Activated T-cell treated with anti-CD3 and anti-CD28 coated beads, Interleukin-2, amount 50 U/mL, for 72 hours (primary cell): ENCODE measurements around the gene CARD11. TPM values are rescaled to one million over a fixed set of nuclear protein-coding genes. Genes with fewer than 3 reads are reported as not detected.

Source experiments
- ATAC-seq, 2 donors: fragments of 150-1000 bp; cut with Tn5 transposase; replicated peaks in 1 of 2; 2 replicates each; pipeline ENCODE4 v1.10.0; 2021; ENCODE audit warnings: moderate library complexity in 2 of 2, mild to moderate bottlenecking in 1 of 2
- DNase-seq, 2 donors: peaks; one replicate each; pipeline ENCODE4 v3.0.0; 2021 to 2022; ENCODE audit warnings: mixed read lengths in 1 of 2
- H3K27ac Mint-ChIP-seq: one replicate; pipeline ENCODE4 v1.8.0; 2022; ENCODE audit warnings: mild to moderate bottlenecking, moderate library complexity, mixed read lengths
- H3K27me3 Mint-ChIP-seq: one replicate; pipeline ENCODE4 v1.8.0; 2022; ENCODE audit warnings: low read depth, mixed read lengths
- H3K36me3 Mint-ChIP-seq, 2 donors: one replicate each; pipeline ENCODE4 v1.8.0; 2022; ENCODE audit warnings: mixed read lengths in 2 of 2, mild to moderate bottlenecking in 1 of 2; ENCODE audit not compliant: insufficient read depth in 2 of 2
- H3K4me1 Mint-ChIP-seq: one replicate; pipeline ENCODE4 v1.8.0; 2022; ENCODE audit warnings: low read depth, mixed read lengths
- H3K4me3 Mint-ChIP-seq, 2 donors: one replicate each; pipeline ENCODE4 v1.8.0; 2022; ENCODE audit warnings: mild to moderate bottlenecking in 2 of 2, mixed read lengths in 2 of 2, moderate library complexity in 2 of 2
- H3K9me3 Mint-ChIP-seq, 2 donors: one replicate each; pipeline ENCODE4 v1.8.0; 2022; ENCODE audit warnings: mixed read lengths in 2 of 2
- total RNA-seq, 2 donors: library from RNA; stranded (reverse); gene quantifications; one replicate each; pipeline ENCODE4 v1.2.3, GENCODE V29; 2022

CARD11 gene
- total RNA-seq, 2 donors from 2014 or later, result 101 to 114 TPM

- ATAC-seq, result no peak
- H3K36me3 Mint-ChIP-seq, result peaks cover 11 to 13% of the 10 kb centered on the region in 2 donors
- no peak for DNase-seq
- H3K4me3 Mint-ChIP-seq, result no peak overlapping the region
- no peaks in the 10 kb centered on the region for H3K4me1 Mint-ChIP-seq
- H3K27ac Mint-ChIP-seq, result no peak overlapping the region
- H3K9me3 Mint-ChIP-seq, result no peaks in the 10 kb centered on the region
- H3K27me3 Mint-ChIP-seq, result no peaks in the 10 kb centered on the region
These were observed 128.6 kb downstream of the CARD11 start for GRCh38 chr7:2915023-2915422.

- no peaks in the 10 kb centered on the region for H3K27me3 Mint-ChIP-seq
- no peak for DNase-seq
- ATAC-seq, result peak in 1 of 2 donors; percentile 8
- no peak overlapping the region for H3K4me3 Mint-ChIP-seq
- H3K9me3 Mint-ChIP-seq, result no peaks in the 10 kb centered on the region
- no peaks in the 10 kb centered on the region for H3K4me1 Mint-ChIP-seq
- H3K27ac Mint-ChIP-seq, result no peak overlapping the region
- peaks cover 6 to 11% of the 10 kb centered on the region in 2 donors for H3K36me3 Mint-ChIP-seq
These were observed 129.8 kb downstream of the CARD11 start for GRCh38 chr7:2913760-2914387.

GRCh38 chr7:2912684-2913439, 130.8 kb downstream of the CARD11 start:
- DNase-seq, result no peak
- Mint-ChIP-seq H3K27ac (peak overlapping the region; percentile 42), H3K4me1 (no peaks in the 10 kb centered on the region), H3K27me3 (no peaks in the 10 kb centered on the region), H3K9me3 (no peaks in the 10 kb centered on the region), H3K36me3 (peaks cover 3 to 13% of the 10 kb centered on the region in 2 donors), H3K4me3 (no peak overlapping the region)
- peak in 1 of 2 donors; percentile 7 for ATAC-seq

GRCh38 chr7:2911466-2911865, 132.2 kb downstream of the CARD11 start:
- no peak for DNase-seq
- Mint-ChIP-seq H3K9me3 (no peaks in the 10 kb centered on the region), H3K36me3 (peaks cover 8 to 18% of the 10 kb centered on the region in 2 donors), H3K4me3 (no peak overlapping the region), H3K27ac (no peak overlapping the region), H3K27me3 (no peaks in the 10 kb centered on the region), H3K4me1 (no peaks in the 10 kb centered on the region)
- no peak for ATAC-seq

GRCh38 chr7:2909471-2910039, 134.1 kb downstream of the CARD11 start:
- peaks cover 11 to 30% of the 10 kb centered on the region in 2 donors for H3K36me3 Mint-ChIP-seq
- no peak for ATAC-seq
- H3K9me3 Mint-ChIP-seq, result no peaks in the 10 kb centered on the region
- no peak overlapping the region for H3K4me3 Mint-ChIP-seq
- no peak overlapping the region for H3K27ac Mint-ChIP-seq
- no peaks in the 10 kb centered on the region for H3K4me1 Mint-ChIP-seq
- no peaks in the 10 kb centered on the region for H3K27me3 Mint-ChIP-seq
- no peak for DNase-seq

- H3K9me3 Mint-ChIP-seq, result no peaks in the 10 kb centered on the region
- H3K36me3 Mint-ChIP-seq, result peaks cover 11 to 31% of the 10 kb centered on the region in 2 donors
- H3K27ac Mint-ChIP-seq, result no peak overlapping the region
- H3K27me3 Mint-ChIP-seq, result no peaks in the 10 kb centered on the region
- H3K4me1 Mint-ChIP-seq, result no peaks in the 10 kb centered on the region
- no peak for ATAC-seq
- no peak for DNase-seq
- no peak overlapping the region for H3K4me3 Mint-ChIP-seq
These were observed 134.6 kb downstream of the CARD11 start for GRCh38 chr7:2909043-2909442.

GRCh38 chr7:2908103-2908683, 135.5 kb downstream of the CARD11 start:
- H3K4me1 Mint-ChIP-seq, result peaks cover 6% of the 10 kb centered on the region
- no peak overlapping the region for H3K4me3 Mint-ChIP-seq
- DNase-seq, result no peak
- no peaks in the 10 kb centered on the region for H3K27me3 Mint-ChIP-seq
- H3K36me3 Mint-ChIP-seq, result peaks cover 11 to 32% of the 10 kb centered on the region in 2 donors
- H3K9me3 Mint-ChIP-seq, result no peaks in the 10 kb centered on the region
- ATAC-seq, result no peak
- H3K27ac Mint-ChIP-seq, result no peak overlapping the region

GRCh38 chr7:2906197-2906931, 137.3 kb downstream of the CARD11 start:
- Mint-ChIP-seq H3K9me3 (no peaks in the 10 kb centered on the region), H3K4me3 (no peak overlapping the region), H3K4me1 (peaks cover 14% of the 10 kb centered on the region), H3K36me3 (peaks cover 11 to 29% of the 10 kb centered on the region in 2 donors), H3K27ac (peak overlapping the region; percentile 36), H3K27me3 (no peaks in the 10 kb centered on the region)
- DNase-seq, result no peak
- ATAC-seq, result no peak

GRCh38 chr7:2905500-2905899, 138.2 kb downstream of the CARD11 start:
- Mint-ChIP-seq H3K27ac (no peak overlapping the region), H3K4me3 (no peak overlapping the region), H3K27me3 (no peaks in the 10 kb centered on the region), H3K36me3 (peaks cover 8 to 26% of the 10 kb centered on the region in 2 donors), H3K4me1 (peaks cover 14% of the 10 kb centered on the region), H3K9me3 (no peaks in the 10 kb centered on the region)
- DNase-seq, result no peak
- ATAC-seq, result no peak

- Mint-ChIP-seq H3K4me1 (peaks cover 14% of the 10 kb centered on the region), H3K27ac (no peak overlapping the region), H3K4me3 (no peak overlapping the region), H3K9me3 (no peaks in the 10 kb centered on the region), H3K27me3 (no peaks in the 10 kb centered on the region), H3K36me3 (peaks cover 8 to 26% of the 10 kb centered on the region in 2 donors)
- ATAC-seq, result no peak
- no peak for DNase-seq
These were observed 138.6 kb downstream of the CARD11 start for GRCh38 chr7:2905027-2905426.

GRCh38 chr7:2904202-2904601, 139.5 kb downstream of the CARD11 start:
- no peak for ATAC-seq
- Mint-ChIP-seq H3K27ac (no peak overlapping the region), H3K36me3 (peaks cover 8 to 25% of the 10 kb centered on the region in 2 donors)

GRCh38 chr7:2903682-2904162, 139.9 kb downstream of the CARD11 start:
- no peaks in the 10 kb centered on the region for H3K27me3 Mint-ChIP-seq
- H3K27ac Mint-ChIP-seq, result no peak overlapping the region
- H3K4me1 Mint-ChIP-seq, result peaks cover 14% of the 10 kb centered on the region
- no peak for DNase-seq
- H3K9me3 Mint-ChIP-seq, result no peaks in the 10 kb centered on the region
- no peak overlapping the region for H3K4me3 Mint-ChIP-seq
- no peak for ATAC-seq
- peaks cover 8 to 25% of the 10 kb centered on the region in 2 donors for H3K36me3 Mint-ChIP-seq

More at GRCh38 chr7:2904202-2904601, 139.5 kb downstream of the CARD11 start:
- no peaks in the 10 kb centered on the region for H3K9me3 Mint-ChIP-seq
- no peak for DNase-seq
- H3K4me1 Mint-ChIP-seq, result peaks cover 14% of the 10 kb centered on the region
- H3K27me3 Mint-ChIP-seq, result no peaks in the 10 kb centered on the region
- no peak overlapping the region for H3K4me3 Mint-ChIP-seq
